Posterior cingulate gyrus (tissue), 11 donors: Measurements from ENCODE around the gene RAG1.
"Not testable (repeated sequence)": the region's sequence is repeated elsewhere in the genome, so short reads cannot be mapped to it uniquely, and the experiment has no call there.

Experiments
- DNase-seq, 10 donors: peaks; one replicate each; pipeline versions ENCODE4 v3.0.0 to v3.0.0-alpha.2; 2020 to 2021; ENCODE audit warnings: mixed read lengths in 3 of 10
- intact Hi-C: fragments of 100-400 bp; cut with DNase I; formaldehyde crosslinking; loops from one replicate; pipeline ENCODE4 v1.15.1; 2023

RAG1 gene

DNA sequence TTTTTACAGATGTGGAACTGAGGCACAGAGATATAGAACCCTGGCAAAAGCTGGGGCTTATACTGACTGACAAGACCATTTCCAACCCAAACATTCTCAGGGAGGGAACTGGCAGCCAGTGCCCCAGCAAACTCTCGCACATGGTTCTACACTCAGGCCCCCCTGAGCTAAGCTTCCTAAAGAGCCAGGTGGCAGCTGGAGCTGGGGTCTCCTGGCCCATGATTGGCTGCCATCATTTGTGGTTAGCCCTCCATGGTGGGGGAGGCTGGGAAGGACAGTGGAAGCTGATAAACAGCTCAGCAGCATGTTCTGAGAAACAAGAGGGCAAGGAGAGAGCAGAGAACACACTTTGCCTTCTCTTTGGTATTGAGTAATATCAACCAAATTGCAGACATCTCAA lies at the start of gene RAG1:
RAG1 (plus strand) TSS at position 314 of the 400 bp plus-strand sequence. CDS start 5,298 bp downstream, outside the sequence.
- intact Hi-C loops = no loop called here
- DNase-seq = no peak

GRCh38 chr11:36530840-36531239 lies 37.0 kb upstream of the RAG1 start:
- intact Hi-C loops = no loop called here

DNA sequence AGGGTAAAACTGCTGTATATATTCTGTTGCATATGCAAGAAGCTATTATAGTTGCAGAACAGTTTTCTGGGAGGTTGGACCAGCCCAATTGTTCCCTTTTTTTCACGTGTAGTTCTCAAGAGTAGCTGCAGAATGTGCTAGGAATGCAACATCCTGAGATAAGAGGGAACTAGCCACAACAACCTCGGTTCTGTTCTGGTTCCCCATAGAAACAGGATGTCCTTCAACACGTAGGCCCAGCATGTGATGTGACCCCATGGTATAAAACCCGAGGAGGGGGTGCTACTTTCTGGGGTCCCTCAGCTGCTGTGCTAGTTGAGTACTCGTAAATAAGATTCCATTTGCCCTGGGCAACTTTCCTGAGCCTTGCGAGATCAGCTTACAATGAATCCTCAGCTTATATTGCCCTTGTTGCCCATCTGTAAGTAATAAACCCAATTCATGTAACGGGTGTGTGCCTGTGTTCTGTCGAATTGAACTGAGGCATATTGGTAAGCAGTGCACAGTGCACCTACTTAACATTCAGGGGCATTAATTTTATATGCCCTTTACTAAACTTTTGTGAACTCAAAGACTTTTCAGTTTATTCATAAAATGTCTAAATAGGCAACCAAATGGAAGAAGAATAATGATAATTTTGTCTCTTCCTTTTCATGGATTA lies 34.7 kb upstream of the RAG1 start:
- intact Hi-C loops = no loop called here
- no peak for DNase-seq

More at GRCh38 chr11:36530840-36531239, 37.0 kb upstream of the RAG1 start:
- DNase-seq = no peak

DNA sequence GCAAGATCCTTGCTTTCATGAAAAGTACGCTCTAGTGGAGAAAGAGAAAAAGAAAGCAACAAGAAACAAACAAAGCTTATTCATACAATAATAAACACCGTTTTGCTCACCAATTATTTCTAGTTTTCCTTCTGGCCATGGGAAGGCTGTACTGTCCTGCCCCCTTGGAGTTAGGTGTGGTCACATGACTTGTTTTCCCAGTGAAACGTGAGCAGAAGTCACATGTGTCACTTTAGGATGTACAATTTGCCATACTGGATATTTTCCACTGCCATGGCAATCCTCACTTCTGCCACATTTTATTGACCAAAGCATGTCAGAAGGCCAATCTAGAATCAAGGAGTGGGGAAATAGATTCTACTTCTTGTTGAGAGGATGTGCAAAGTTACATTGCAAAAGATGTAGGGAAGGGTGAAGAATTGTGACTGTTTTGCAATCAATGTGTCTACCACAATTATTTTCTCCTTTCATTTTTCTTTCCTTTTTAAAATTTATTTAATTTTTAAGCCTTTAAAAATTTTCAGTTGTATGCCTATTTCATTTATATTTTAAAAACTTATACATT lies 33.4 kb upstream of the RAG1 start:
- intact Hi-C loops = no loop called here
- no peak for DNase-seq

DNA sequence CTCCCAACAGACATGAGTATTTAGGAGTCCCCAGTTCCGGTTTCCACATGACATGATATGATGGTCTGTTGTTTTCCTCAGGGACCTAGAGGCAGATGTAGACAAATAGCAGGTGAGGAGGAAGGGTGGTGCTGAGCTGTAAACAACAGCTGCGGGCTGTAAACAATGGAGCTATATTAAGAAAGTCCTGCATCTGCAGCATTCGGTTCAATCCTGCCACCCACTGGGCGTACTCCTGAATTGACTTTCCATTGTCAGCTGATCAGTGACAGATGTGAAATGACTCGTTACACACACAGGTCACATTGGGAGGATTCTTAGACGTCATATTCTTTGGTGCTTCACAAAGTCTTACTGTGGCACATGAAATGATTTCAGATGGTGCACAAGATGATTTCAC lies 26.8 kb upstream of the RAG1 start:
- intact Hi-C loops = no loop called here
- peak in 5 of 10 donors; percentile 9 to 89 (median 41) for DNase-seq

DNA sequence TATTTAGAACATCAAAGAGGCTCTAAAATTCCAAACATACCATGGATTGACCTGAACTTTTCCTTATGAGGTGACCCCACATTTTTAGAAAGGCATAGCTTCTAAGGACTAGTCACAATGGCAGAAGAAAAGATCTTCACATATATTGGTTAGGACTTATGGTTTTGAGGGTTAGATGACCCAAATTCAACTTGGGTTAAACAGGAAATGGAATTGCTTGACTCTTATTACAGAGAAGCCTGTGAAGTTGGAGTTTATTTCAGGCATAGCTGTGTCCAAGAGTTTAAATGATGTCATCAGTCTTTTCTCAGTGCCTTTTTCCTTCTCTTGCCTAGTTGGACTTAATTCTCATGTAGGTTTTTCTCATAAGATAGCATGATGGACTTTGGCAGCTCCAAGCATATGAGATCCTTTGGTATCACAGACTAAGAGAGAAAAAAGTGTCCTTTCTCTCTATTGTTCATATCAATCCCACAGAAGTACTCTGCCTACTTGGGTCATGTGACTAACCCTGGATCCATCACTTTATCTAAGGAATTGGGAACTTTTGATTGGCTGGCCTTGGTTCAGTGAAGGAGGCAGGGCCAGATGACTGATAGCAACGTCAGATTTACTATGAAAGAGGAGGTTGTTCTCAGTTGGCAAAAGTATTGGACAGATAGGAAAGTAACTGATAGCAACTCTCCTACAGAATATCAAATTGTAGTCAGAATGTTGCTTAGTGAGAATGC lies 17.3 kb upstream of the RAG1 start:
- intact Hi-C loops = no loop called here
- DNase-seq = no peak

DNA sequence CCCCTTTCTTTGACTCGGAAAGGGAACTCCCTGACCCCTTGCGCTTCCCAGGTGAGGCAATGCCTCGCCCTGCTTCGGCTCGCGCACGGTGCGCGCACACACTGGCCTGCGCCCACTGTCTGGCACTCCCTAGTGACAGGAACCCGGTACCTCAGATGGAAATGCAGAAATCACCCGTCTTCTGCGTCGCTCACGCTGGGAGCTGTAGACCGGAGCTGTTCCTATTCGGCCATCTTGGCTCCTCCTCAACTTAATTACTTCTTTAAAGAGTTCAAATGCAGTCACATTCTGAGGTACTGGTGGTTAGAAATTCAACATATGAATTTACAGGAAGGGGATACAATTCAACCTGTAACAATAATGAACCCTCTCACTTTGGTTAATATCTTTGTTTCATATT lies 10.4 kb upstream of the RAG1 start:
- intact Hi-C loops, DNase-seq: not testable (repeated sequence)

- intact Hi-C loops = no loop called here
Measured at GRCh38 chr11:36557991-36558390, 9.8 kb upstream of the RAG1 start.

GRCh38 chr11:36558571-36559413 lies 9.0 kb upstream of the RAG1 start:
- DNase-seq = no peak
- intact Hi-C loops = no loop called here

More at GRCh38 chr11:36557991-36558390, 9.8 kb upstream of the RAG1 start:
- no peak for DNase-seq

DNA sequence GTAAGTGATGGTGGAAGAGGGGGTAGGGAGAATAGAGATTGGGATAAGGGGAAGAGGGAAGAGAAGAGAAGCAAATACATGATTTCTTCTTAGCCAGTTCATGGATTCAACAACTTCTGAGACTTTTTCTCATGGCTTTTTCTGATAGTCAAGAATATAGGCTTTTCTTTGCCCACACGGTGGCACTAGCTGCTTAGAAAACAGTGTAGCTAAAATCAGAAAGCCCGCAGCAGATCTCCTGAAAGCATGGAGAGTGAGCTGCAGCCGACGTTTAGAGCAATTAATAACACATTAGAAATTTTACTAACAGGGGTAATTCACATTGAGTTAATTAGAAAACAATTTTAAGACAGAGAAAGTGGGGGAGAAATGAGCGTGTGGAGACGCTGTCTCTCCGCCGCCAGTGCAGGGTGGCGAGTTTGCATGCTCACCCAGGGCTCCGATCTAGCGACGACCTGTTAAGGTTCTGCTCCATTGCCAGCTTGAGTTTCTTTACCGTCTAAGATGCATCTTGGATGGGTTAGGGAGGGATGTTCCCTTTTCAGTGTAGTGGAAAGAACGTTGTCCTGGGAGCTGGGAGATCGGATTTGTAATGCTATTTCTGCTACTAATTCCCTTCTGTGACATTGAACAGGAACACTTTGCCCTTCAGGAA lies 3.3 kb upstream of the RAG1 start:
- DNase-seq = peak in 7 of 10 donors; percentile 41 to 84 (median 58)
- intact Hi-C loops = loop anchor here (1.0 to 5.0 kb wide), 3 partner anchors 58 to 183 kb away; no protein-coding TSS in a partner anchor

GRCh38 chr11:36565031-36565610 lies 2.7 kb upstream of the RAG1 start:
- DNase-seq = no peak
- intact Hi-C loops = no loop called here

- intact Hi-C loops = no loop called here
Measured at GRCh38 chr11:36566407-36567053, 1.3 kb upstream of the RAG1 start.

GRCh38 chr11:36569095-36569494 lies 1.3 kb downstream of the RAG1 start:
- intact Hi-C loops = no loop called here
- no peak for DNase-seq

More at GRCh38 chr11:36566407-36567053, 1.3 kb upstream of the RAG1 start:
- DNase-seq = no peak

GRCh38 chr11:36574486-36574885 lies 6.7 kb downstream of the RAG1 start:
- DNase-seq = no peak
- intact Hi-C loops = no loop called here

GRCh38 chr11:36577373-36577772 lies 9.6 kb downstream of the RAG1 start:
- intact Hi-C loops = no loop called here
- DNase-seq = no peak

DNA sequence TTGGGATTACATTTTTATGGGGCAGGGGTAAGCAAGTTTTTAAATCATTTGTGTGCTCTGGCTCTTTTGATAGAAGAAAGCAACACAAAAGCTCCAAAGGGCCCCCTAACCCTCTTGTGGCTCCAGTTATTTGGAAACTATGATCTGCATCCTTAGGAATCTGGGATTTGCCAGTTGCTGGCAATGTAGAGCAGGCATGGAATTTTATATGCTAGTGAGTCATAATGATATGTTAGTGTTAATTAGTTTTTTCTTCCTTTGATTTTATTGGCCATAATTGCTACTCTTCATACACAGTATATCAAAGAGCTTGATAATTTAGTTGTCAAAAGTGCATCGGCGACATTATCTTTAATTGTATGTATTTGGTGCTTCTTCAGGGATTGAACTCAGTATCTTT lies 10.1 kb downstream of the RAG1 start:
- intact Hi-C loops = no loop called here

GRCh38 chr11:36578458-36578857 lies 10.7 kb downstream of the RAG1 start:
- intact Hi-C loops = no loop called here
- no peak for DNase-seq

More for the DNA sequence above, 10.1 kb downstream of the RAG1 start:
- DNase-seq = no peak

GRCh38 chr11:36581536-36581935 lies 13.7 kb downstream of the RAG1 start:
- intact Hi-C loops = no loop called here
- no peak for DNase-seq

DNA sequence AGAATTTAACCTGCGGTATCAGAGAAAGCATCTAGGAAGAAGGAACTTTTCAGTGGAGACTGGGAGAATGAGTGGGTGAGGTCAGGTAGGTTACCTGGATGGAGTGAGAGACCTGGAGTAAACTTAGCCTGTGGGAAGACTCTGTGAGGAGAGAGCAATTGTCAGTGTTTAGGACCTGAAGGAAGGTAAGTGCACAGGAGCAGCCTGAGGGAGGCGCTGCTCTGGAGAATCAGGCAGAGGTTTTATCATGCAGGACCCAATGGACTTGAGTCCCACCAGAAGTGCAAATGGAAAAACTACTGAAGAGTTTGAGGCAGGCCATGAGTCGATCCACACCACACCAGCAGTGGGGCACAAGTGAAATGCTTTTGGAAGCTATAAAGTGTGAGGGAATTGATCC lies 15.9 kb downstream of the RAG1 start:
- DNase-seq = no peak
- intact Hi-C loops = no loop called here
